Neutrophil (primary cell): ENCODE measurements around the gene PHOSPHO1.

Source experiments
- H3K27ac ChIP-seq: fragments of 200-600 bp; sonication (generic); 2 replicates; pipeline ENCODE4 v1.5.1; 2016; ENCODE audit warnings: mild to moderate bottlenecking, moderate library complexity
- H3K27me3 ChIP-seq: fragments of 200-600 bp; sonication (generic); 2 replicates; pipeline ENCODE4 v1.6.0; 2016; ENCODE audit warnings: mild to moderate bottlenecking
- H3K36me3 ChIP-seq: fragments of 200-600 bp; sonication (generic); 2 replicates; pipeline ENCODE4 v1.5.1; 2017
- H3K4me1 ChIP-seq, 2 experiments: fragments of 200-600 bp in 1 of 2; sonication (generic) in 1 of 2; 1 replicate in 1 of 2; 2 replicates in 1 of 2; pipeline versions ENCODE4 v1.5.1 to v1.6.1; 2013 to 2016; ENCODE audit warnings: low read depth in 1 of 2, low read length in 1 of 2, mild to moderate bottlenecking in 1 of 2, moderate library complexity in 1 of 2; ENCODE audit not compliant: control insufficient read depth in 1 of 2, insufficient read depth in 1 of 2
- H3K4me3 ChIP-seq, 2 experiments: fragments of 200-600 bp in 1 of 2; sonication (generic) in 1 of 2; 1 replicate in 1 of 2; 2 replicates in 1 of 2; pipeline ENCODE4 v1.5.1; 2013 to 2016; ENCODE audit warnings: low read depth in 1 of 2, low read length in 1 of 2, mild to moderate bottlenecking in 1 of 2, moderate library complexity in 1 of 2
- H3K9me3 ChIP-seq: fragments of 200-600 bp; sonication (generic); 2 replicates; pipeline ENCODE4 v1.5.1; 2016
- CTCF ChIP-seq: fragments of 200-600 bp; sonication (generic); IDR thresholded peaks from 2 replicates; pipeline ENCODE4 v1.5.1; 2016; ENCODE audit warnings: antibody characterized with exemption

PHOSPHO1 gene

GRCh38 chr17:49249890-49250522 lies 19.4 kb upstream of the PHOSPHO1 start:
- TF ChIP-seq CTCF, result no peak
- peak overlapping the region; percentile 53 for H3K27ac ChIP-seq
- no peaks in the 10 kb centered on the region for H3K36me3 ChIP-seq
- no peaks in the 10 kb centered on the region for H3K9me3 ChIP-seq
- no peak overlapping the region for H3K4me3 ChIP-seq
- H3K4me1 ChIP-seq, result peaks cover 43 to 51% of the 10 kb centered on the region in 2 experiments
- H3K27me3 ChIP-seq, result no peaks in the 10 kb centered on the region

GRCh38 chr17:49249292-49249794 lies 18.8 kb upstream of the PHOSPHO1 start:
- no peak for TF ChIP-seq CTCF
- Histone ChIP-seq H3K36me3 (no peaks in the 10 kb centered on the region), H3K4me1 (peaks cover 37 to 44% of the 10 kb centered on the region in 2 experiments), H3K4me3 (no peak overlapping the region), H3K9me3 (no peaks in the 10 kb centered on the region), H3K27ac (peak overlapping the region; percentile 53), H3K27me3 (no peaks in the 10 kb centered on the region)

- Histone ChIP-seq H3K27me3 (no peaks in the 10 kb centered on the region), H3K4me3 (no peak overlapping the region), H3K9me3 (no peaks in the 10 kb centered on the region), H3K4me1 (peaks cover 23 to 30% of the 10 kb centered on the region in 2 experiments), H3K27ac (no peak overlapping the region), H3K36me3 (no peaks in the 10 kb centered on the region)
- TF ChIP-seq CTCF, result no peak
Observed at GRCh38 chr17:49247944-49248343, 17.4 kb upstream of the PHOSPHO1 start.

GRCh38 chr17:49244839-49245238 lies 14.3 kb upstream of the PHOSPHO1 start:
- H3K4me3 ChIP-seq, result no peak overlapping the region
- TF ChIP-seq CTCF, result no peak
- peaks cover 10 to 11% of the 10 kb centered on the region in 2 experiments for H3K4me1 ChIP-seq
- H3K27me3 ChIP-seq, result no peaks in the 10 kb centered on the region
- H3K27ac ChIP-seq, result no peak overlapping the region
- H3K36me3 ChIP-seq, result no peaks in the 10 kb centered on the region
- H3K9me3 ChIP-seq, result no peaks in the 10 kb centered on the region

- Histone ChIP-seq H3K9me3 (no peaks in the 10 kb centered on the region), H3K27me3 (no peaks in the 10 kb centered on the region), H3K36me3 (no peaks in the 10 kb centered on the region), H3K4me1 (peaks cover 30% of the 10 kb centered on the region in 2 experiments), H3K4me3 (no peak overlapping the region), H3K27ac (no peak overlapping the region)
- no peak for TF ChIP-seq CTCF
Observed at GRCh38 chr17:49242813-49243212, 12.2 kb upstream of the PHOSPHO1 start.
